Measurements from ENCODE around the gene ENTPD7. TPM values are rescaled to one million over a fixed set of nuclear protein-coding genes. Genes with fewer than 3 reads are reported as not detected.

The ENTPD7 gene
- total and polyA plus RNA-seq, 2 of the 8 experiments (the other 6 are each of a cell fraction or from before 2014, with no cell fraction given) = 5.0 to 15.6 TPM

- no peak for TF ChIP-seq CHD7 (IDR thresholded peaks at IDR 0.05; ENCODE audit: insufficient replicate concordance, low read length)
- no peak for TF ChIP-seq SRF (IDR thresholded peaks at IDR 0.05; ENCODE audit: low read depth, low read length)
Observed at GRCh38 chr10:99629625-99629978, 29.7 kb upstream of the ENTPD7 start (continued).
